Osteoblast (primary cell): Measurements from ENCODE around the gene CD6. TPM values are rescaled to one million over a fixed set of nuclear protein-coding genes. Genes with fewer than 3 reads are reported as not detected.
A peak's percentile ranks its signal among the peaks of the same experiment; 100 is the strongest.

ENCODE experiments used
- DNase-seq: peaks from one replicate; pipeline ENCODE4 v3.0.0; 2011; ENCODE audit warnings: low spot score, mixed read lengths; ENCODE audit not compliant: insufficient read length; ENCODE audit errors: missing footprints
- H2AFZ ChIP-seq: 2 replicates; pipeline ENCODE4 v1.6.0; 2011; ENCODE audit warnings: mild to moderate bottlenecking, low read length
- H3K27ac ChIP-seq: 2 replicates; pipeline ENCODE4 v1.5.1; 2011; ENCODE audit warnings: mild to moderate bottlenecking, low read depth, low read length, moderate library complexity
- H3K27me3 ChIP-seq: 2 replicates; pipeline ENCODE4 v1.6.0; 2012; ENCODE audit warnings: mild to moderate bottlenecking, control low read depth, inconsistent platforms, low read length, moderate library complexity; ENCODE audit not compliant: insufficient read depth
- H3K36me3 ChIP-seq: 2 replicates; pipeline ENCODE4 v1.5.1; 2011; ENCODE audit warnings: mild to moderate bottlenecking, low read length, control low read depth, moderate library complexity; ENCODE audit not compliant: insufficient read depth
- H3K4me1 ChIP-seq: 2 replicates; pipeline ENCODE4 v1.5.1; 2011; ENCODE audit warnings: mild to moderate bottlenecking, low read length, control low read depth, moderate library complexity; ENCODE audit not compliant: insufficient read depth
- H3K4me2 ChIP-seq: 2 replicates; pipeline ENCODE4 v1.6.0; 2011; ENCODE audit warnings: mild to moderate bottlenecking, low read length; ENCODE audit not compliant: insufficient read depth
- H3K4me3 ChIP-seq: fragments of 200-600 bp; sonication (generic); 3 replicates; pipeline ENCODE4 v1.5.1; 2012; ENCODE audit warnings: mild to moderate bottlenecking, low read length, inconsistent platforms; ENCODE audit not compliant: insufficient read depth
- H3K79me2 ChIP-seq: 2 replicates; pipeline ENCODE4 v1.6.0; 2012; ENCODE audit warnings: mild to moderate bottlenecking, low read length, control low read depth, inconsistent platforms; ENCODE audit not compliant: insufficient read depth
- H3K9me3 ChIP-seq: 2 replicates; pipeline ENCODE4 v1.5.1; 2011; ENCODE audit warnings: low read depth, low read length, control low read depth
- H4K20me1 ChIP-seq: 2 replicates; pipeline ENCODE4 v1.6.0; 2012; ENCODE audit warnings: mild to moderate bottlenecking, low read length, control low read depth; ENCODE audit not compliant: insufficient read depth
- total RNA-seq: library from RNA; depleted of rRNA; stranded (reverse); fragments of >200 nt; gene quantifications from 2 replicates; pipeline ENCODE4 v1.2.3, GENCODE V29; 2012
- TF ChIP-seq, protein P1 (sequence below): IDR thresholded peaks from 2 replicates; pipeline ENCODE4 v1.5.1; 2011; ENCODE audit warnings: mild to moderate bottlenecking, low read depth, low read length, moderate library complexity; ENCODE audit errors: extremely low read depth

Gene CD6
- total RNA-seq, 1 donor, result not detected

DNA sequence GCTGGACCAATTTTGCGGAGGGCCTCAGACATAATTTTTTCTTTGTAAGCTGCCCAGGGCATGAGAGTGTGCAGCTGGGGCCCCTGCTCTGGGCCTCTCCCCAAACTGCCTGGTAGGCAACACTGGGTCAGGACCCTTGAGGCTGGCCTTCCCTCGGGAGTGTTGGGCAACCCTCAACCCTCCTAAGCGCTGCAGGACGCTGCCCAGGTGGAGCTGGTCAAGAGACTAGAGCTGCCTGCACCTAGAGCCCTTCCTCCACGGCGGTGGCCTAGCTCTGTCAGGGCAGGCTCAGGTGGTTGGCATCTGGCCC, 47.7 kb upstream of the CD6 start:
- Histone ChIP-seq H3K4me3 (peak overlapping the region; percentile 74), H3K36me3 (peaks cover 11% of the 10 kb centered on the region)

GRCh38 chr11:60924110-60924905, 47.2 kb upstream of the CD6 start, which contains the start of gene TMEM132A:
Gene TMEM132A, plus strand, starts transcription at chr11:60924460. Its CDS starts 174 bp downstream, at chr11:60924634.
- Histone ChIP-seq H3K36me3 (peaks cover 11% of the 10 kb centered on the region), H3K4me2 (peak within 1 kb of the TSS; percentile 84), H3K27ac (no peak within 1 kb of the TSS), H2AFZ (peak within 1 kb of the TSS; percentile 68), H3K9me3 (no peaks in the 10 kb centered on the region), H3K27me3 (no peaks in the 10 kb centered on the region), H3K4me1 (peaks cover 15% of the 10 kb centered on the region), H3K79me2 (no peaks in the 10 kb centered on the region), H4K20me1 (no peaks in the 10 kb centered on the region), H3K4me3 (peak within 1 kb of the TSS; percentile 74)
- TF ChIP-seq, protein P1, sequence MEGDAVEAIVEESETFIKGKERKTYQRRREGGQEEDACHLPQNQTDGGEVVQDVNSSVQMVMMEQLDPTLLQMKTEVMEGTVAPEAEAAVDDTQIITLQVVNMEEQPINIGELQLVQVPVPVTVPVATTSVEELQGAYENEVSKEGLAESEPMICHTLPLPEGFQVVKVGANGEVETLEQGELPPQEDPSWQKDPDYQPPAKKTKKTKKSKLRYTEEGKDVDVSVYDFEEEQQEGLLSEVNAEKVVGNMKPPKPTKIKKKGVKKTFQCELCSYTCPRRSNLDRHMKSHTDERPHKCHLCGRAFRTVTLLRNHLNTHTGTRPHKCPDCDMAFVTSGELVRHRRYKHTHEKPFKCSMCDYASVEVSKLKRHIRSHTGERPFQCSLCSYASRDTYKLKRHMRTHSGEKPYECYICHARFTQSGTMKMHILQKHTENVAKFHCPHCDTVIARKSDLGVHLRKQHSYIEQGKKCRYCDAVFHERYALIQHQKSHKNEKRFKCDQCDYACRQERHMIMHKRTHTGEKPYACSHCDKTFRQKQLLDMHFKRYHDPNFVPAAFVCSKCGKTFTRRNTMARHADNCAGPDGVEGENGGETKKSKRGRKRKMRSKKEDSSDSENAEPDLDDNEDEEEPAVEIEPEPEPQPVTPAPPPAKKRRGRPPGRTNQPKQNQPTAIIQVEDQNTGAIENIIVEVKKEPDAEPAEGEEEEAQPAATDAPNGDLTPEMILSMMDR, result no peak
- DNase-seq, result peak; percentile 100

More for the DNA sequence above, 47.7 kb upstream of the CD6 start:
- TF ChIP-seq, protein P1, result no peak
- no peaks in the 10 kb centered on the region for H3K9me3 ChIP-seq
- DNase-seq, result no peak
- no peak overlapping the region for H3K27ac ChIP-seq
- peak overlapping the region; percentile 84 for H3K4me2 ChIP-seq
- H4K20me1 ChIP-seq, result no peaks in the 10 kb centered on the region
- H3K4me1 ChIP-seq, result peaks cover 18% of the 10 kb centered on the region
- H3K27me3 ChIP-seq, result no peaks in the 10 kb centered on the region
- H3K79me2 ChIP-seq, result peaks cover 3% of the 10 kb centered on the region
- H2AFZ ChIP-seq, result peak overlapping the region; percentile 68

GRCh38 chr11:60924906-60925853, 46.3 kb upstream of the CD6 start:
- H3K4me3 ChIP-seq, result peak overlapping the region; percentile 74
- H2AFZ ChIP-seq, result peak overlapping the region; percentile 68
- H4K20me1 ChIP-seq, result no peaks in the 10 kb centered on the region
- H3K4me1 ChIP-seq, result peaks cover 15% of the 10 kb centered on the region
- peak overlapping the region; percentile 80 for H3K4me2 ChIP-seq
- H3K9me3 ChIP-seq, result no peaks in the 10 kb centered on the region
- DNase-seq, result peak; percentile 92
- TF ChIP-seq, protein P1, result no peak
- H3K36me3 ChIP-seq, result peaks cover 11% of the 10 kb centered on the region
- H3K79me2 ChIP-seq, result no peaks in the 10 kb centered on the region
- H3K27me3 ChIP-seq, result no peaks in the 10 kb centered on the region
- no peak overlapping the region for H3K27ac ChIP-seq
